ENCODE measurements around the gene AGAP1. TPM values are rescaled to one million over a fixed set of nuclear protein-coding genes. Genes with fewer than 3 reads are reported as not detected.

The AGAP1 gene
- total RNA-seq, 2 donors from 2014 or later: 16.1 to 40.1 TPM

GRCh38 chr2:235610696-235611257, 116.9 kb downstream of the AGAP1 start:
- TF ChIP-seq POLR2AphosphoS5 (IDR thresholded peaks at IDR 0.05) (no peak), POLR2A (IDR thresholded peaks at IDR 0.05) (no peak), CTCF (IDR thresholded peaks at IDR 0.05) (no peak)
- intact Hi-C loops (cut with DNase I): no loop called here
- Histone ChIP-seq H3K36me3 (no peaks in the 10 kb centered on the region), H3K27me3 (replicated peaks; ENCODE audit: insufficient read depth) (no peaks in the 10 kb centered on the region), H3K4me3 (no peak overlapping the region), H3K27ac (no peak overlapping the region), H3K9me3 (no peaks in the 10 kb centered on the region), H3K4me1 (replicated peaks) (peaks cover 3% of the 10 kb centered on the region)
- 69% methylated on average over 12 of the region's 12 CpGs for WGBS
- DNase-seq (ENCODE audit: low spot score): no peak

GRCh38 chr2:235611349-235611748, 117.5 kb downstream of the AGAP1 start:
- no peak overlapping the region for H3K4me3 ChIP-seq
- TF ChIP-seq POLR2AphosphoS5 (IDR thresholded peaks at IDR 0.05) (no peak), CTCF (IDR thresholded peaks at IDR 0.05) (no peak), POLR2A (IDR thresholded peaks at IDR 0.05) (no peak)
- no peaks in the 10 kb centered on the region for H3K27me3 ChIP-seq (replicated peaks; ENCODE audit: insufficient read depth)
- 29% methylated on average over 1 of the region's 1 CpG for WGBS
- no peak overlapping the region for H3K27ac ChIP-seq
- intact Hi-C loops (cut with DNase I): no loop called here
- DNase-seq (ENCODE audit: low spot score): no peak
- H3K9me3 ChIP-seq: no peaks in the 10 kb centered on the region
- no peaks in the 10 kb centered on the region for H3K36me3 ChIP-seq
- peaks cover 3% of the 10 kb centered on the region for H3K4me1 ChIP-seq (replicated peaks)

DNA sequence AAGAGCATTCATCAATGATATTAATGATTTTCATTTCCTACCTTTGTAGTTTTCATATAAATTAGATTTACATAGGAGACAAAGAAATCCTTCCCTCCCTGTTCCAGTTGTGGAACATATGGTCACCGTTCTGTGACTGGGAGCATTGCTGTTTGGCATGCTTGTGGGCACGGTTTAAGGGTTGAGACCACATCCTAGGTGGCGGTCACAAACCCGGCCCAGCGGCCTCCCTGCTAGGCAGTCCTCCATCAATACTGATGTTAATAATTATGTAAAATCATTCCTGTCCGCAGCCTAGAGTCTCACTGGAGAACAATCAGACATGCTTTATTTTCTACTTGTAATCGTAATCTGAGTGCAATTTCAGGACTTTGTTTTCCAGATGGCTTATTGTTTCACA, 117.9 kb downstream of the AGAP1 start:
- no peaks in the 10 kb centered on the region for H3K36me3 ChIP-seq
- no peaks in the 10 kb centered on the region for H3K9me3 ChIP-seq
- no peak overlapping the region for H3K27ac ChIP-seq
- WGBS: 85% methylated on average over 7 of the region's 7 CpGs
- intact Hi-C loops (cut with DNase I): no loop called here
- H3K4me1 ChIP-seq (replicated peaks): peaks cover 3% of the 10 kb centered on the region
- H3K27me3 ChIP-seq (replicated peaks; ENCODE audit: insufficient read depth): no peaks in the 10 kb centered on the region
- DNase-seq (ENCODE audit: low spot score): no peak
- TF ChIP-seq CTCF (IDR thresholded peaks at IDR 0.05): no peak
- TF ChIP-seq POLR2AphosphoS5 (IDR thresholded peaks at IDR 0.05): no peak
- TF ChIP-seq POLR2A (IDR thresholded peaks at IDR 0.05): no peak
- no peak overlapping the region for H3K4me3 ChIP-seq

GRCh38 chr2:235612181-235612950, 118.5 kb downstream of the AGAP1 start:
- TF ChIP-seq POLR2A (IDR thresholded peaks at IDR 0.05) (no peak), POLR2AphosphoS5 (IDR thresholded peaks at IDR 0.05) (no peak), CTCF (IDR thresholded peaks at IDR 0.05) (no peak)
- H3K27ac ChIP-seq: no peak overlapping the region
- H3K9me3 ChIP-seq: no peaks in the 10 kb centered on the region
- no peak overlapping the region for H3K4me3 ChIP-seq
- 91% methylated on average over 15 of the region's 15 CpGs for WGBS
- H3K4me1 ChIP-seq (replicated peaks): peaks cover 3% of the 10 kb centered on the region
- intact Hi-C loops (cut with DNase I): no loop called here
- no peaks in the 10 kb centered on the region for H3K27me3 ChIP-seq (replicated peaks; ENCODE audit: insufficient read depth)
- no peak for DNase-seq (ENCODE audit: low spot score)
- H3K36me3 ChIP-seq: no peaks in the 10 kb centered on the region

- no peak overlapping the region for H3K27ac ChIP-seq
- no peaks in the 10 kb centered on the region for H3K27me3 ChIP-seq (replicated peaks; ENCODE audit: insufficient read depth)
- no peak overlapping the region for H3K4me3 ChIP-seq
- no peak for DNase-seq (ENCODE audit: low spot score)
- H3K36me3 ChIP-seq: no peaks in the 10 kb centered on the region
- no peaks in the 10 kb centered on the region for H3K9me3 ChIP-seq
- no peaks in the 10 kb centered on the region for H3K4me1 ChIP-seq (replicated peaks)
- intact Hi-C loops (cut with DNase I): no loop called here
- WGBS: 95% methylated on average over 6 of the region's 6 CpGs
- TF ChIP-seq POLR2A (IDR thresholded peaks at IDR 0.05): no peak
- TF ChIP-seq POLR2AphosphoS5 (IDR thresholded peaks at IDR 0.05): no peak
- no peak for TF ChIP-seq CTCF (IDR thresholded peaks at IDR 0.05)
Measured at GRCh38 chr2:235613649-235614048, 119.8 kb downstream of the AGAP1 start.
